Stimulated activated CD8-positive, alpha-beta memory T cell treated with anti-CD3 and anti-CD28 coated beads, Interleukin-15, amount 100 ng/mL, for 48 hours (primary cell): ENCODE results near the gene MYH14.
A peak's percentile ranks its signal among the peaks of the same experiment; 100 is the strongest.
"Not testable (repeated sequence)": the region's sequence is repeated elsewhere in the genome, so short reads cannot be mapped to it uniquely, and the experiment has no call there.

Source experiments
- DNase-seq, 2 donors: peaks; one replicate each; pipeline ENCODE4 v3.0.0-alpha.2; 2020; ENCODE audit warnings: low read depth in 2 of 2

MYH14 gene

DNA sequence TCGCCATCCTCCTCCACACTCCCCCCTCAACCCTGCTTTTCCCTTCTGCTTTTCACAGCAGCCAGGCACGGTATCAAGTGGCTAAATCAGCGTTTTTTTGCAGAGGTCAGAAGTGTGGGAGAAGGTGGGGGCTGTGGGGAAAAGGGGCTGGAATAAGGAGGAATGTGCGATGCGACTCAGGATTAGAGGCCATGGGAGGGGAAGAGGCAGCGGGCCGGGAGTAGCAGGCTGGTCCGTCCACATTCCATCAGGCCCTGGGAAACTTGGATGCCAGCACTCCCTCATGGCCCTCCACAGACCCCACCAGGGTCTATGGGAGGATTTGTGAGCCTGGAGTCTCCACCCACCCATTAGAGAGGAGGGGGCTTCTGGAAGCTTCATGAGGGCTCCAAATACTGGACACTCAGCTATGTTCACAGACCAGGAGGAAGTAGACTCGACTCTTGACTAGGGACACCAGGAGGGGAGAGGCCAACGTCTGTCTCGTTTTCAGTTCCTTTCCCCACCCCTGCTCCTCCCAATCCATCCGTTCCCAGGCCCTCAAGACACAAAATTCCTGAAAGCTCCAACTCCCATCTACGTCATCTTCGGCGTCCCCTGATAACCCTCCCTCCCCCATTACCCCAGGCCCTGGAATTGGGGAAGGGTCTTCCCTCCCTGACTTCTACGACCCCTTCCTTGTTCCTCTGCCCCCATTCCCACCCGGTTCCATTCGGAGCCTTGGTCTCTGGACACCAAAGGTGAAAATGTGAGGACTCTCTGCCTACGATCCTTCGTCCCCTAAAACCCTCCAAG lies 129.0 kb downstream of the MYH14 start:
- no peak for DNase-seq

DNA sequence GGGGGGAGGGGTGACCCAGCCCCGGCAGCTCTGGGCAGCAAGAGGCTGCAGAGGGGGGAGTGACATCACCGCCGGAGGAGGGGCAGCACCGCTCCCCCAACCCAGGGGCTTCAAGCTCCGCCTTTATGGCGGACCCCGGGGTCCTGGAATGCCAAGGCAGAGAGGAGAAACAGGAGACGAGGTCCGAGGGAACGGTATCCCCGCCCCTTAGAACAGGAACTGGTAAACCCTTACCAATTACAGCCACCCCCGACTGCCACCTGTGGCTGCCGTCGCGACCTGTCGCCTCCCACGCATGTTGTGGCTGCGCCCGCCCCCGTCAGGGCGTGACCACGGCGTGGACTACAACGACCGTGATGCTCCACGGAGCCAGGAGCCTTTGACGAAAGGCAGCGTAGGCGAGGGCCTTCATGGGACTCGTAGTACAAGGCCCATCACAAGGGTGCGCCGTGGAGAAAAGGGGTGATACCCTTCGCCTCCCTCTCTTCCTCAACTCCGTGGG lies 129.9 kb downstream of the MYH14 start:
- peak; percentile 88 to 95 for DNase-seq

DNA sequence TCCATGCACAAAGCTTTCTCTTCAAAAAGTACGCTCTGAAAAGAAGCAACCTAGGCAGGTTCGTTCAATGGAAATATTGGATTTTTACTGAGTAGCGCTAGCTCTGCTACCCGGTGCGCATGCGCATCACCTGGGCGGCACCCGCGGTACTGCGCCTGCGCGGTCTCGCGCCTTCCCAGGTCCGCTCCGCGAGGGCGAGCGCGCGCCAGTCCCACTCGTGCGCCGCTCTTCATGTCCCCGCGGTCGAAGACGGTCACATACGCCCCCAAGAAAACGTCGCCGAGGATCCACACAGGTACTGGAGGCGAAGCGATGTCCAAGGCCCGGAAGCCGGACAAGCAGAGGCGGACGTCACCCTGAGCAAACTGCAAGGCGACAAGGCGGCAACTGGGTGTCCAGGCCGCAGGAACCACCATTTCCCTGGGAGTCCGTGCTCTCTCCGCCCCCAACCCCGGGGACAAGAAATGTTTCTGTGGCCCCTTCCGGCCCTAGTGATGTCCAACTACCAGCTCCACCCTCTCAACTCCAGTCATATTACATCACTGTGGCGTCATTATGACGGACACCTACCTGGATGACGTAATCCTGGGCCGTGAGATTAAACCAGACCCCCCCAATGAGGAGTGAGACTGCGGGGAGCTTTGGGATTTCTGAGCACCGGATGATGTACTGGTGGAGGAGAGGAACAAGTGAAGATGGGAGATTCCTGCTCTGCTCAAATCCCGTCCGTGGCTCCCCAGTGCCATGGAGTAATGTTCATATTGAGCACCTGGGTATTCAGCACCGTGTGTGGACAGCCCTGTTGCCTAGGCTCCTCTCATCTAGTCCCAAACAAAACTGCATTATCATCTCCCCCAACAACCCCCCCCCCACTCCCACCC lies 130.6 kb downstream of the MYH14 start:
- DNase-seq = peak; percentile 71

DNA sequence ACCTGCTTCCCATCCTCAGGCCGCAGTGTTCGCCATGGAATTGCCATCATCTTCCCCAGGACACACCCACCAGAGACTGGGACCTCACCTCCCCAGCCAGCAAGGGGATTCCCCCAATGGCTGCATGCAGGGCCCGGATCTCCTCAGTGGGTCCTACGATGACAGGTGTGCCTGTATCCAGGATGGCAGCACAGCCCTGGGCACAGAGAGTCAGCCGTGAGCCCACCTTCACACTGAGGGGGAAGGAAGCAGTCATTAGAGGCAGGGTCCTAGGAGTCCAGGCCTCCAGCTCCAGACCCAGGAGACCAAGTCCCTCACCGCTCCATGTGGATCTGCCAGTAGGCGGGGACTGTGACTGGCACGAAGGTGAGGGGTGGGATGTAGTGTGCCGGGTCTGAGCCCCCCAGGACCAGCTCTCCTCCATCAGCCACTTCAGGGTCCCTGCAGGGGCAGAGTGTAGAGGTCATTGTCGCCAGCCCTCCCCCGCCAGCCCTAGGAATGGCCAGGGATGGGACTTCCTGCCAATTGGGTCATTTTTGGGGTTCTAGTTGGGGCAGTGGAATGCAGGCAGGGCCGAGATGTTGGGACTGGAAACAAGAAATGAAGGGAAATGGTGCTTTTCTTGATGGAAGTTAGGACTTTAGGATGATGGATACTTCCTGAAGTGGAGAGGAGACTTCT lies 131.5 kb downstream of the MYH14 start:
- no peak for DNase-seq

DNA sequence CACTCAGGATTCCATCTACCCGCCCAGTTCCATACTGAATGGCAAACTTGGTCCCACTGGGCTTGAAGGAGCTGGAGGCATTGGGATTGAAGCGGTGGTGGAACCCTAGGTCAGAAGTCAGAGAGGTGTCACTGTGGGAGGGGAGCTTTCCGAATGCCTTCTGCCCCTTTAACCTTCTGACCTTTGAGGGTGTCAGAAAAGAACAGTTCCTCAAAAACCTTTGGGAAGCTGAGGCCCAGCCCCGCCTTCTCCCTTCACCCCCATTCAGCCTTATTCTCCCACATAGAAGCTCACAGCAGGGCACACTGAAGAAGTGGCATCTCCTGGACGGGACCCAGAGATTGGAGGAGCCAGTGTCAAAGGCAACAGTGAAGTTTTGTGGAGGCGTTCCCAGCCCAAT lies 133.6 kb downstream of the MYH14 start:
- DNase-seq = not testable (repeated sequence)

DNA sequence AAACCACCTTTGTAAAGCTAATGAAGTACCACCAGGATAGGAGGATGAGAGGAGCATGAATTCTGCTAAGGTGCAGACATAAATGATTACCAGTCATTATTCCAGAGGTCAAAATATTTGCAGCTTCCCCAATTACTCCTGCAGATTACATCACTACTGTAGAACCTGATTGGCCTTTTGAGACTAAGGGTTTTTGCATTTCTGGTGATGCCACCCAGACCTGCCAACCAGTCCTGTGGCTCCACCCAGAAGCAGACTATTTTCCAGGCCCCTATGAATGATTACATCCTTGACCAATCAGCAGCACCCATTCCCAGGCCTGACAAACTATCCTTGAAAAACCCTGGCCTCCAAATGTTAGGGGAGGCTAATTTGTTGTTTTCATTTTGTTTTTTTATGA lies 136.9 kb downstream of the MYH14 start:
- DNase-seq = no peak

DNA sequence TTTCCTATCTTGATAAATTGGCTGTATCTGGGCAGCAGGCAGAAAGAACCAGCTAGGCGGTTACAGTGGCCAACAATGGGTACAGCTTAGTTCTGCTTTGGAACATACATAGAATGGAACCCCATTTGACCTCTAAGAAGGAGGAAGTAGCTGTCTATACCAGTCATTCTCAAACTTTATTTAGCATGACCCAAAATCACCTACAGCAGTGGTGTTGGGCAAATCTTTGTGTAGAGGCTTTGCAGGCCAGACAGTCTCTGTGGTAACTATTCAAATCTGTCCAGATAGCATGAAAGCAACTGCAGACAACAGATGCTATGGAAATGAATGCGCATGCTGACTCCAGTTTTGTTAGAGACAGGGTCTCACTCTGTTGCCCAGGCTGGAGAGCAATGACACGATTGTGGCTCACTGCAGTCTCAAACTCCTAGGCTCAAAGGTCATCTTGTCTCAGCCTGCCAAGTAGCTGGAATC lies 137.7 kb downstream of the MYH14 start:
- DNase-seq = no peak

DNA sequence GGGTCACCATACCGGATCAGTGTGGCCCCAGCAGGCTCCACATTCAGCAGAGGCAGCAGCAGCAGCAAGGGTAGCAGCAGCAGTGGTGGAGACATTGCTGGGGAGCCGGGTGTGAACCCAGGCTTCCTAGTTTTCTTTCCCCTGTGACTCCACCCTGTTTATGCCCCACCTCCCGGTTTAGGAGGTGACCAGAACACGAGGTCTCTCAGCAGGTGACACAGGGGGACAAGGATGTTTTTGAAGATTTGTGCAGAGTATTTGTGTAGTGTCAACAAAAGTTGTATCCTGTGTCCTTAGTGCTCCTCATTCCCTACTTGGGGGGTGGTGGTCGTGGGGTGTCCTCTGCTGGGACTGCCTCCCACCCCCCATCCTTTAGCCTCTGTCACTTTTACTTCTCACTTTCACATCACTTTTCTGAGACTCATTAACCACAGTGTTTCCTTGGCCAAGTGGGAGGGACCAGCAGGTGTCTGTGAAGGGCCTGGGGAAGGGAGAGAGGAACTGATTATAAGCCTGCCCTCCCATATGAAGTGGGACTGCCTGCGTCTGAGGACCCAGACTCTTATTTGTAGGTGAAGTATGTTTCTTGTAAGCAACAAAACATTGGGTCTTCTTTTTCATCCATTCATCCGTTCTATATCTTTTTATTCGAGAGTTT lies 141.4 kb downstream of the MYH14 start:
- DNase-seq = no peak

DNA sequence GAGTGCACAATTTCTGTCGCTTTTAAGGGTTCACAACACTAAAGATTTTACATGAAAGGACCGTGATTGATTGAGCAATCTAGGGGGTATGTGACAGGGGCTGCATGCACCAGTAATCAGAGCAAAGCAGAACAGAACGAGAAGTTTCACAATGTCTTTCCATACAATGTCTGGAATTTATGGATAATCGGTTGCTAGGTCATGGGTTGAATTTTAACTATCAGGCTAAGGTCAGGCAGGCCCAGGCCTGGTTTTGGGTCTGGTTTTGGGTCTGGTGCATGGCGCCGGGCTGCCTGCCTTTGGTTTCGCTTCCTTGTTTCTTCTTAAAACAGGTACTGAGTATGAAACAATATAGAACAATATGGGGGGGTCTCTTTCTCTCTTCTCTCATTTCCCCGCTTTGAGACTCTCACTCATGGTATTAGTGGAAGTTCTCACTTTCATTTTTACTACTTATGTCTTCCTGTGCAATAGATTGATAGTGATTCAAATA lies 143.7 kb downstream of the MYH14 start:
- not testable (repeated sequence) for DNase-seq

DNA sequence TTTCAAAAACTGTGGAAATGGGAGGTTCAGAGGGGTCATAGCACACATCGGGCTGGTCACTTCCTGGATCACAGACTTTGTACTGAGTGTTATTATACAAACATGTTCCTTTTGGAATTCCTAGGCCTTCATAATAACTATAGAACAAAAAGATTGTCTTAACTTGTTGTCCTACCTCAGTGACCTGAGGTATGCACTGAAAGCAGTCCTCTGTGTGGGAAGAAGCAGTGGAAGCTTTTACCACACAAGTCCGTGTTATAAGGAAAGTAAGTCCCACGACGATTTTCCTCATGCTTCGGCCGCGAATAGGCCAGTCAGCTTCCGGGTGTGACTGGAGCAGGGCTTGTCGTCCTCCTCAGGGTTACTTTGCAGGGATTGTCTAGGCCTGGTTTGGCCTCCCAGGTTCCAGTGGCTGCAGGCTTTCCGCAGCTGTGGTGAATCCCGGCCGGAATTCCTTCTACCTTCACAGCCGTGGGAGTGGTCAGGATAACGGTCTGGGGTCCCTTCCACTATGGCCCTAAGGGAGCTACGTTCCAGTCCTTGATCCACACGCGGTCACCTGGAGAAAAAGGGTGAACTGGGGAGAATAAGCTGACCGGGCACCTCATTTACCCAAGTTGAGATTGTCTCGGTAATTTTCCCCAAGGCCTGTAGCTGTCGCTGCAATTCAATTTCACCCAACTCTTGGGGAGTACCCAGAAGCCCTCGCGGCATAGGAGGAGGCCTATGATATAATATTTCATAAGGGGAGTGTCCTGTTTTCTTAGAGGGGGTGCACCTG lies 146.0 kb downstream of the MYH14 start:
- DNase-seq = no peak

DNA sequence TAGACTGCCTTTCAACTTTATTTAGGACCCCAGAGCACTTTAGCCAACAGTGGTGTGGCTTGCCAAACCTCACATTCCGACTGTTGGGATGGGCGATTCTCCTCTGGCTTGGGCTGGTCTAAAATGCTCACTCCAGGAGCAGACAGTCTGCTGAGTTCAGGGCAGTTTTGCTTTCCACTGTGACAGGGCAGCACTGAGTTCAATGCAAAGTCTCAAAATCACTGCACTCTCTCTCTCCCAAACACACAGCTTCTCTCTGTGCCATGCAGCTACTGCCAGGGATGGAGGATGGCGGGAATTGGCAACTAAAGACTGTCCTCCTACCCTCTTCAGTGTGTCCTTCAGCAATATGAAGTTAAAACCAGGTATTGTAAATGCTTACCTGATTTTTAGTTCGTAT lies 148.8 kb downstream of the MYH14 start:
- DNase-seq = no peak

DNA sequence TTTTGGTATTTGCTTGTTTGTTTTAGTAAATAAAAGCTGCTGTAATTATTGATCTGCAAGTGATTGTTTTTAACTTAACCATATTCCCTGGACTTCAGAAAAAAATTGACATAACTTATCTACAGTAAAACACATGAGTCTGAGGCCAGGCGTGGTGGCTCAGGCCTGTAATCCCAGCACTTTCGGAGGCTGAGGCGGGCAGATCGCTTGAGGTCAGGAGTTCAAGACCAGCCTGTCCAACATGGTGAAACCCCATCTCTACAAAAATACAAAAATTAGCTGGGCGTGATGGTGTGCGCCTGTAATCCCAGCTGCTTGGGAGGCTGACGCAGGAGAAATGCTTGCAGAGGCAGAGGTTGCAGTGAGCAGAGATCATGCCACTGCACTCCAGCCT lies 150.1 kb downstream of the MYH14 start:
- not testable (repeated sequence) for DNase-seq

DNA sequence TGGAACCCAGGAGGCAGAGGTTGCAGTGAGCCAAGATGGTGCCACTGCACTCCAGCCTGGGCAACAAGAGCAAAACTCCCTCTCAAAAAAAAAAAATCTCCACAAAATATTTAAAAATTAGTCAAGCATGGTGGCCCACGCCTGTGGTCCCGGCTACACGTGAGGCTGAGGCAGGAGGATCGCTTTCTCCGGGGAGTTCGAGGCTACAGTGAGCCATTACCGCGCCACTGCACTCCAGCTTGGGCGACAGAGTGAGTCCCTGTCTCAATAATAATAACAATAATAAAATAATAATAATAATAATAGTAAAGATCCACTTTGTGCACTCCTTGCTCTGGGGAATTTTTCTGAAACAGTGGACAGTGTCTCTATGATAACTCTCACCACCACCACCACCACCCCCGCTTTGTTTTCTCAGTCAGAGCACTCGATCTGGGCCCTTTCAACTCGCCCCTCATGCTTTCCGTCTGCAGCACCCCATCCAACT lies 153.3 kb downstream of the MYH14 start:
- no peak for DNase-seq

DNA sequence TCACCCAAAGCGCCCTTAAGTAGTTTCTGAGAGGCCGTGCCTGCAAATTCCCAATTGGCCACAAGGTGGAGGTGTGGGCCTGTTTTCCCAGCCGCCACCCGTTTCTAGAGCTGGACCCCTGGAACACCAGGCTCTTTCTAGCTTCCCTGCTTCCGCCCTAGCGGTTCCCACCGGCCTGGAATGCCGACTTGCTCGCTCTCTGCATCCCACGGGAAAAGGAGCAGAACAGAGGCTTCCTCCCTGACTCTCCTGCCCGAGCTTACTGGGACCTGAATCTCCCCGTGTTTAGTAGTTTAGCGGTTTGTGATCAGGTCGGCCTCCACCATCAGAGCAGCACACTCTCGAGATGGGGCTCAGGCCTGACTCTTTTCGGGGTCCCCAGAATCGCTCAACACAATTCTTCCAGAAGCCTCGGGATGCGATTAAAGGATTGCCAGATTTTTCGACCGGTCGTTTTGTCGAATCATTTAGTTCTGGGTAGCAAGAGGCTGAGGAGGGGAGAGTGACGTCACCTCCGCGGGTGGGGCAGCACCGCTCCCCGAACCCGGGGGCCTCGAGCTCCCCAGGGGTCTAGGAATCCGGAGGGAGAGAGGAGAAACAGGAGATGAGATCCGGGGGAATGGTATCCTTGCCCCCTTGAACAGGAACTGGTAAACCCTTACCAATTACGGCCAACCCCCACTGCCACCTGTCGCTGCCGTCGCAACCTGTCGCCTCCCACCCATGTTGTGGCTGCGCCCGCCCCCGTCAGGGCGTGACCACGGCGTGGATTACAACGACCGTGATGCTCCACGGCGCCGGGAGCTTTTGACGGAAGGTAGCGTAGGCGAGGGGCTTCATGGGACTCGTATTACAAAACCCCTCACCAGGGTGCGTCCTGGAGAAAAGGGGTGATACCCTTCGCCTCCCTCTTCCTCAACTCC lies 154.0 kb downstream of the MYH14 start:
- DNase-seq = peak; percentile 78 to 83

DNA sequence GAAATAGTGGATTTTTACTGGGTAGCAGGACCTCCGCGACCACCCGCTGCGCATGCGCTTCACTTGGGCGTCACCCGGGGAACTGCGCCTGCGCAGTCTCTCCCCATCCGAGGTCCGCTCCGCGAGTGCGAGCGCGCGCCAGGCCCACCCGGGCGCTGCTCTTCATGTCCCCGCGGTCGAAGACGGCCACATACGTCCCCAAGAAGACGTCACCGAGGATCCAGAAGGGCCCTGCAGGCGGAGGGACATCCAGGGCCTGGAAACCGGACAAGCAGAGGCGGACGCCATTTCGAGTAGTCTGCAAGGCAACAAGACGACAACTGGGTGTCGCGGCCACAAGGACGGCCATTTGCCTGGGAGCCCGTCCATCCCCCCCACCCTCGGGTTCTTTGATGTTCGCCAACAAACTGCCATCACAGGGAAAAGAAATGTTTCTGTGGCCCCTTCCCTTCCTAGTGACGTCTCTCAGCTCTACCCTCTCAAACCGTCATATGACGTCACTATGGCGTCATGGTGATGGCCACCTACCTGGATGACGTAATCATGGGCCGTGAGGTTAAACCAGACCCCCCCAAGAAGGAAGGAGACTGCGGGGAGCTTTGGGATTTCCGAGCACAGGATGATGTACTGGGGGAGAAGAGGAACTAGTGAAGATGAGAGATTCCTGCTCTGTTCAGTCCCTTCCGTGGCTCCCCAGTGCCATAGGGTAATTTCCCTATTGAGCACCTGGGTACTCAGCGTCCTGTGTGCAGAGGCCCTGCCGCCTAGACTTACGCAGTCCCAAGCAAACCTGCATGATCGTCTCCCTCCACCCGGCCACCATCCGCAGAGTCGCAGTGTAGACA lies 155.3 kb downstream of the MYH14 start:
- peak; percentile 61 to 68 for DNase-seq

DNA sequence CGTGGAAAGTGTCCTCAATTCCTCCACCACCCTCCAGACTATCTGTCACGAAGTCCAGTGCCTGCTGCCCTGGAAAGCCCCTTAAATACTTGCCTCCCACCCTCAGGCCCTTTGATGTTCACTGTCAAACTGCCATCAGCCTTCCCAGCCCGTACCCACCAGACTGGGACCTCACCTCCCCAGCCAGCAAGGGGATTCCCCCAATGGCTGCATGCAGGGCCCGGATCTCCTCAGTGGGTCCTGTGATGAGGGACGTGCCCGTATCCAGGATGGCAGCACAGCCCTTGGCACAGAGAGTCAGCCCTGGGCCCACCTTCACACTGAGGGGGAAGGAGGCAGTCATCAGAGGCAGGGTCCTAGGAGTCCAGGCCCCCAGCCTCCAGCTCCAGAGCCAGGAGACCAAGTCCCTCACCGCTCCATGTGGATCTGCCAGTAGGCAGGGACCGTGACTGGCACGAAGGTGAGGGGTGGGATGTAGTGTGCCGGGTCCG lies 156.0 kb downstream of the MYH14 start:
- no peak for DNase-seq
